HG03442 (cell line): Measurements from ENCODE around the gene RAB3B.
"Not testable (repeated sequence)": the region's sequence is repeated elsewhere in the genome, so short reads cannot be mapped to it uniquely, and the experiment has no call there.

Source experiments
- ATAC-seq: cut with Tn5 transposase; IDR thresholded peaks from one replicate; pipeline ENCODE4 v1.9.1; 2021; ENCODE audit warnings: mild to moderate bottlenecking, moderate library complexity; ENCODE audit not compliant: unreplicated experiment

RAB3B gene

GRCh38 chr1:51875836-51876235 is 114.7 kb downstream of the RAB3B start:
- ATAC-seq = no peak

GRCh38 chr1:51875291-51875772 is 115.2 kb downstream of the RAB3B start:
- ATAC-seq = no peak

GRCh38 chr1:51873270-51873669 is 117.2 kb downstream of the RAB3B start:
- ATAC-seq = not testable (repeated sequence)

- no peak for ATAC-seq
Measured at GRCh38 chr1:51871351-51871975, 119.0 kb downstream of the RAB3B start.

GRCh38 chr1:51870603-51871350 is 119.7 kb downstream of the RAB3B start:
- no peak for ATAC-seq

GRCh38 chr1:51867479-51868232 is 122.8 kb downstream of the RAB3B start:
- no peak for ATAC-seq

- ATAC-seq = no peak
Measured at GRCh38 chr1:51863384-51863783, 127.1 kb downstream of the RAB3B start.

GRCh38 chr1:51861669-51862068 is 128.8 kb downstream of the RAB3B start:
- no peak for ATAC-seq

- ATAC-seq = no peak
Measured at GRCh38 chr1:51859735-51860134, 130.8 kb downstream of the RAB3B start.

GRCh38 chr1:51859333-51859732 is 131.2 kb downstream of the RAB3B start:
- ATAC-seq = no peak

GRCh38 chr1:51858892-51859291 is 131.6 kb downstream of the RAB3B start:
- ATAC-seq = no peak
